Urinary bladder (tissue), 4 donors: ENCODE measurements around the gene MIS12. TPM values are rescaled to one million over a fixed set of nuclear protein-coding genes. Genes with fewer than 3 reads are reported as not detected.

Experiments used
- DNase-seq: peaks from one replicate; pipeline ENCODE4 v3.0.0-alpha.2; 2015; ENCODE audit errors: extremely low spot score
- H3K27ac ChIP-seq: one replicate; pipeline ENCODE4 v1.5.1; 2013; ENCODE audit warnings: low read depth, mild to moderate bottlenecking, moderate library complexity
- H3K36me3 ChIP-seq: one replicate; pipeline ENCODE4 v1.6.1; 2013; ENCODE audit warnings: mild to moderate bottlenecking, moderate library complexity; ENCODE audit not compliant: insufficient read depth
- H3K4me1 ChIP-seq: one replicate; pipeline ENCODE4 v1.6.1; 2013; ENCODE audit warnings: mild to moderate bottlenecking, moderate library complexity; ENCODE audit not compliant: insufficient read depth
- H3K4me3 ChIP-seq: one replicate; pipeline ENCODE4 v1.5.1; 2013; ENCODE audit warnings: low read depth, low read length
- WGBS: extraction: QIAGEN DNeasy Blood & Tissue Kit; methylation state at CpG from one replicate; pipeline ENCODE4 v1.1.7; 2013; 5-methylcytosine and 5-hydroxymethylcytosine counted together
- polyA plus RNA-seq: library from polyadenylated mRNA; stranded (reverse); fragments of 200-250 nt; gene quantifications from one replicate; pipeline ENCODE4 v1.2.3, GENCODE V29; 2013
- total RNA-seq: library from RNA; depleted of rRNA; stranded (reverse); fragments of >200 nt; gene quantifications from one replicate; pipeline ENCODE4 v1.2.3, GENCODE V29; 2014
- donor health status: healthy with polysubstance abuse.
- donor health status: healthy.

MIS12 gene
- total and polyA plus RNA-seq, 2 donors, result 13.1 to 26.4 TPM

DNA sequence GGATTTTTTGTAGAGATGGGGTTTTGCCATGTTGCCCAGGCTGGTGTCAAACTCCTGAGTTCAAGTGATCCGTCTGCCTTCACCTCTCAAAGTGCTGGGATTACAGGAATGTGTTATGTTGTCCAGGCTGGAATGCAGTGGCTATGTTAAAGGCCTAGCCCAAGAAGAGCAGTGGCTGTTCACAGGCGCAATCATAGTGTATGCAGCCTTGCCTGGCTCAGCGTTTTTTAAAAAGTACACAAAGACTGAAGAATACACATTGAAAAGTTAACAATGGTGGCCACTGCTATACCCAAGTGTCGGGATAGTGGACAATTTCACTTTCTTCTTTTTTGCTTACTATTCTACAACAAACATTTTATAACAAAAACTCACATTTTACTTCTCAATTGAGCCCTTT lies 7.4 kb upstream of the MIS12 start:
- H3K36me3 ChIP-seq, result peaks cover 12% of the 10 kb centered on the region
- 94% methylated on average over 4 of the region's 4 CpGs for WGBS
- DNase-seq, result no peak

DNA sequence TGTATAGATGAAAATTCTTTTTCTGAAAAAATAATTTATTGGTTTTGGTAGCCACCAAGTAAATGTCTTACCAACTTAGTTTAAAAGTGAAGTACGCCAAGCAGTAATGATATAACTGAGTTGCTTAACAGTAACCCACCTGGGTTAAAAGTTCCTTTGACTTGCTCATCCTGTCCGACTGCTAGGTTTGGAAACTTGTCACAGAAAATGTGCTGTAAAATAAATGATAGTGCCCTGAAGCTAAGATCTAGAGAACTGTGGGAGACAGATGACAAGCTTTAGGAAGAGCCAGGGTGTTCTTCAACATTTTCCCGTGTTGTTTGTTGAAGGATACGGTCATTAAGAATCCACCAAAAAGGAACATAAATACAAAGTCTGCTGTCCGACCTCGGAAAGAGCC lies 5.4 kb upstream of the MIS12 start:
- no peak for DNase-seq
- Histone ChIP-seq H3K4me3 (no peak overlapping the region), H3K4me1 (no peaks in the 10 kb centered on the region), H3K36me3 (peaks cover 10% of the 10 kb centered on the region), H3K27ac (no peak overlapping the region)
- WGBS, result 87% methylated on average over 6 of the region's 6 CpGs

More for the DNA sequence above, 7.4 kb upstream of the MIS12 start:
- H3K4me3 ChIP-seq, result no peak overlapping the region
- no peak overlapping the region for H3K27ac ChIP-seq
- no peaks in the 10 kb centered on the region for H3K4me1 ChIP-seq

DNA sequence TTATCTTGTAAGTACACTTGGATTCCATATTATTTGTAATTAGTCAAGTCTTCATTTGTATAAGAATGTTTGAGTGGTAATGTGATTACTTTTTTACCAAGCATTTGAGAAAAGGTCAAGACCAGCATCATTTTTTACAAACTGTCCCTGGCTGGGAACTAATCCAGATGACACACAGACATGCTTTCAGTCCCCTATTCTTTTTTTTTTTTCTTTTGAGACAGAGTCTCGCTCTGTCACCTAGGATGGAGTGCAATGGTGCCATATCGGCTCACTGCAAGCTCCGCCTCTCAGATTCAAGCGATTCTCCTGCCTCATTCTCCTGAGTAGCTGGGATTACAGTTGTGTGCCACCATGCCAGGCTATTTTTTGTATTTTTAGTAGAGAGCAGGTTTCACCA lies 4.9 kb upstream of the MIS12 start:
- Histone ChIP-seq H3K4me3 (no peak overlapping the region), H3K36me3 (peaks cover 10% of the 10 kb centered on the region), H3K4me1 (no peaks in the 10 kb centered on the region), H3K27ac (no peak overlapping the region)
- WGBS, result 91% methylated on average over 4 of the region's 4 CpGs
- DNase-seq, result no peak

DNA sequence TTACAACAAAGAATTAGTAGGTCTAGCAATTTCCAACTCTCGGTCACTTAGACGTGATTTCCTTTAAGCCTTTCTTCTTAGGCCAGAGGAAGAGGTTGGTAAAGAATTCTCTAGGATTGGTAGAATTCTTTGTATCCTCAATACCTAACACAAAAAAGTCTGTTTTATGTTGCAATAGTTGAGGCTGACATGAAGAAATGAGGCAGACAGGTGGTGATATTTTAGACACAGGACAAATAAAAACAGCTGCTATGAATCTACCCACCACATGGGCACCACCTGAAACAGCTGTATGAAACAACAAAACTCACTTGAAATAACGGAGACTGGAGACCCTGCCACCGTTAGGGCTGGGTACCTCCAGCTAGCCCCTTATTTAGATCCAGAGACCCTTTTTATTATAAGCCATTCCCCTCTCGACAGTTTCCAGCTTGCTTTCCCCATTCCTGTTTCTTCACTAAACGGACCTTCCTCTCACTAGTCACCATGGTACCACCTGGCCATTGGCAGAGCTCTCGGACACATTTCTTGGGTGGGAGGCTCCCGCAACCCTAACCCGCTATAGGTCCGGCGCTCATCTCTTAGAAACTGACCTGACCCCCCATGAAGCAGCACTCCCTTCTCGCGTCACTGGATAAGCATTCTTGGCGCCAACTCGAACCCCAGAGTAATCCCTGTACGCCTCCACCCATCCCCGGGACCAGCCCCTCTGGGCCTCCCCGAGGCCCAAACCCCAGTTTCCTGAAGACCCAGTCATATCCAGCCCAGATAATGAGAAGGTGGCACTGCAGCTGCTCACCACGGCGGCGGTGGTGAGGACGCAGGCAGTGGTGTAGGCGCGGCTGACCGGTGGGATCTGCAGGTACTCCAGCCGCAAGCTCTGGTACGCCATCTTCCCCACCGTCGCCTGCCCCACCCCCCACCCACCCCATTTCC lies 828 bp upstream of the MIS12 start, which contains the start of gene DERL2:
DERL2 (minus strand) TSS at position 909 of the 936 bp plus-strand sequence; CDS start at position 892, 17 bp downstream.
- Histone ChIP-seq H3K4me1 (no peaks in the 10 kb centered on the region), H3K36me3 (peaks cover 5% of the 10 kb centered on the region), H3K4me3 (peak within 1 kb of the TSS; percentile 88), H3K27ac (peak within 1 kb of the TSS; percentile 85)
- no peak for DNase-seq
- 6% methylated on average over 29 of the region's 29 CpGs for WGBS

DNA sequence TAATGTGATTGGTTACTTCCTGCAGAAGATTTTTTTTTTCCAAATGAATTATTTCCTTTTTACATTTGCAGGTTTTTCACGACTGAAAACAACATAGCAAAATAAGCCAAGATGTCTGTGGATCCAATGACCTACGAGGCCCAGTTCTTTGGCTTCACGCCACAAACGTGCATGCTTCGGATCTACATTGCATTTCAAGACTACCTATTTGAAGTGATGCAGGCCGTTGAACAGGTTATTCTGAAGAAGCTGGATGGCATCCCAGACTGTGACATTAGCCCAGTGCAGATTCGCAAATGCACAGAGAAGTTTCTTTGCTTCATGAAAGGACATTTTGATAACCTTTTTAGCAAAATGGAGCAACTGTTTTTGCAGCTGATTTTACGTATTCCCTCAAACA lies 2.4 kb downstream of the MIS12 start:
- DNase-seq, result no peak
- H3K36me3 ChIP-seq, result peaks cover 2% of the 10 kb centered on the region
- no peak overlapping the region for H3K4me3 ChIP-seq
- no peak overlapping the region for H3K27ac ChIP-seq
- 84% methylated on average over 8 of the region's 8 CpGs for whole genome bisulfite sequencing
- H3K4me1 ChIP-seq, result no peaks in the 10 kb centered on the region

DNA sequence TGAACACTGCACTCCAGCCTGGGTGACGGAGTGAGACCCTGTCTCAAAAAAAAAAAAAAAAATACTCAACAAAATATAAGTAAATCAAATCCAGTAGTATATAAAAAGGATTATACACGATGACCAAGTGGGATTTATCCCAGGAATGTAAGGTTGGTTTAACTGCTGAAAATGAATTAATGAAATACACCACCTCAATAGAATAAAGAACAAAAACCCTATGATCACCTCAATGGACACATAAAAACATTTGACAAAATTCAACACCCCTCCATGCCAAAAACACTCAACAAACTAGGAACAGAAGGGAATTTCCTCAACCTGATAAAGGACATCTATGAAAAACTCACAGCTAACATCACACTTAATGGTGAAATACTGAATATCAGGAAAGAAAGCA lies 6.6 kb downstream of the MIS12 start:
- 94% methylated on average over 2 of the region's 2 CpGs for whole genome bisulfite sequencing
- no peak overlapping the region for H3K4me3 ChIP-seq
- H3K27ac ChIP-seq, result no peak overlapping the region
- no peak for DNase-seq
- no peaks in the 10 kb centered on the region for H3K4me1 ChIP-seq
- H3K36me3 ChIP-seq, result peaks cover 2% of the 10 kb centered on the region

- no peak overlapping the region for H3K27ac ChIP-seq
- 18% methylated on average over 44 of the region's 44 CpGs for WGBS
- H3K4me1 ChIP-seq, result no peaks in the 10 kb centered on the region
- DNase-seq, result no peak
- H3K4me3 ChIP-seq, result peak overlapping the region; percentile 48
- no peaks in the 10 kb centered on the region for H3K36me3 ChIP-seq
Observed at GRCh38 chr17:5499476-5500231, 13.3 kb downstream of the MIS12 start.

DNA sequence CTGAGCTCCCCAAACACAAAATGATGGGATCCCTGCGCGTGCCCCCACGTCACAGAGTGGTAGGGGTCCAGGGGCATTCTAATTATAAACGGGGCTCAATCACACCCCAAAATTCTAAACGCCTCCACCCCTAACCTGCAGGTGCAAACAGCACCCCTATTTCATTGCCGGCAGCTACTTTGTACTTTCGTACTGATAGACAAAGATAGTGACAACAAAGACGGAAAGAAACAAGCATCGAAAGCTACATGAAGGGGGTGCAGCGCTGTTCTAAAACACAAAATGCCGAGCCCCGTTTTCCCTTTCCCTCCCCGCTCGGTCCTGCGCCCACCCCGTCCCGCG lies 13.9 kb downstream of the MIS12 start:
- WGBS, result 3% methylated on average over 18 of the region's 18 CpGs

GRCh38 chr17:5500589-5501391 lies 14.4 kb downstream of the MIS12 start:
- WGBS, result under 1% methylated on average over 67 of the region's 67 CpGs
- DNase-seq, result peak; percentile 79
- Histone ChIP-seq H3K27ac (peak overlapping the region; percentile 12), H3K36me3 (no peaks in the 10 kb centered on the region), H3K4me3 (peak overlapping the region; percentile 48), H3K4me1 (no peaks in the 10 kb centered on the region)

More for the DNA sequence above, 13.9 kb downstream of the MIS12 start:
- no peak overlapping the region for H3K27ac ChIP-seq
- DNase-seq, result no peak
- peak overlapping the region; percentile 48 for H3K4me3 ChIP-seq
- H3K4me1 ChIP-seq, result no peaks in the 10 kb centered on the region
- no peaks in the 10 kb centered on the region for H3K36me3 ChIP-seq

GRCh38 chr17:5501685-5502084 lies 15.3 kb downstream of the MIS12 start:
- H3K36me3 ChIP-seq, result no peaks in the 10 kb centered on the region
- H3K27ac ChIP-seq, result no peak overlapping the region
- H3K4me3 ChIP-seq, result no peak overlapping the region
- no peaks in the 10 kb centered on the region for H3K4me1 ChIP-seq
- 89% methylated on average over 8 of the region's 8 CpGs for WGBS
- no peak for DNase-seq

DNA sequence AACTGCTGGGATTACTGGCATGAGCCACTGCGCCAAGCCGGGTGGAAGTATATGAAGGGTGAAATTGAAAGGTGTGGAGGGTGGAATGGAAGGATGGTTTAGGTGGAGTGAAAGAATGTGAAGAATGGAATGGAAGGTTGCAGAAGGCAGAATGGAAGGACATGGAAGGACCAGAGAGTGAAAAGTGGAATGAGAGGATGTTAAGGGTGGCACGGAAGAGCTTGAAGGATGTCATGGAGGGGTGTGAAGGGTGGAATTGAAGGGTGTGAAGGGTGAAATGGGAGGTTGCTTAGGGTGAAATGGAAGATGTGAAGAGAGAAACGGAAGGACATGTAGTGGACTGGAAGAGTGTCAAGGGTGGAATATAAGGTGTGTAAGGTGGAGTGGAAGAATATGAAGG lies 16.2 kb downstream of the MIS12 start:
- DNase-seq, result no peak
- no peaks in the 10 kb centered on the region for H3K36me3 ChIP-seq
- no peaks in the 10 kb centered on the region for H3K4me1 ChIP-seq
- no peak overlapping the region for H3K4me3 ChIP-seq
- WGBS, result 95% methylated on average over 4 of the region's 4 CpGs
- no peak overlapping the region for H3K27ac ChIP-seq

DNA sequence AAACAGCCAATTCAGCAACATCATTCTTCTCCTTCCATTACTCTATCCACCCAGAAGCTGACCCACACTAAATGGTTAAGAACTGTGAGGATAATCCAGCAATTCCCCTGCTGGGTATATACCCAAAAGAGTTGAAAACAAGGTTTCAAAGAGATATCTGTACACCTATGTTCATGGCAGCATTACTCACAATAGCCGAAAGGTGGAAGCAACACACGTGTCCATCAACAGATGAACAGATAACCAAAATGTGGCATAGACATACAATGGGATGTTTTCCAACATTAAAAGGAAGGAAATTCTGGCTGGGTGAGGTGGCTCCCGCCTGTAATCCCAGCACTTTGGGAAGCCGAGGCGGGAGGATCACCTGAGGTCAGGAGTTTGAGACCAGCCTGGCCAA lies 19.9 kb downstream of the MIS12 start:
- Histone ChIP-seq H3K4me3 (no peak overlapping the region), H3K36me3 (no peaks in the 10 kb centered on the region), H3K4me1 (no peaks in the 10 kb centered on the region), H3K27ac (no peak overlapping the region)
- 90% methylated on average over 5 of the region's 5 CpGs for WGBS
- no peak for DNase-seq

DNA sequence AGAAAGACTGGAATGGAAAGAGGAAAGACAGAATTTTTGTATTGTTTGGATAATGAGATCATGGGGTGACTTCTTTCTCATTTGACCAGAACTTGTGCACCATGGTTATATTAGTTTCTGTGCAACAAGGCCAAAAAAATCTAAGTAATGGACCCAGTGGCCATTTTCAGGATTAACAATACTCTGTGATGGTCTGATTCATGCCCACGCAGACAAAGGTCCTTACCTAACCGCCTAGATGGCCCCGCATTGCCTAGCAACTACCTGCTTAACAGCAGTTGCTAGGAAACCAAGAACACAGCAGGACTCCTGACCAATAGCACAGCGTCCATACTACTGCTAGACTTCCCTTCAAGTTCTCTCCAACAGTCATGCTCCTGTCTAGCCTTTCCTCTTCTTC lies 22.4 kb downstream of the MIS12 start:
- DNase-seq, result no peak
- no peaks in the 10 kb centered on the region for H3K36me3 ChIP-seq
- no peak overlapping the region for H3K27ac ChIP-seq
- no peak overlapping the region for H3K4me3 ChIP-seq
- no peaks in the 10 kb centered on the region for H3K4me1 ChIP-seq
- WGBS, result 36% methylated on average over 4 of the region's 4 CpGs
